Left lung (tissue), 10 donors: ENCODE results near the gene NEURL1. TPM values are rescaled to one million over a fixed set of nuclear protein-coding genes. Genes with fewer than 3 reads are reported as not detected.
A peak's percentile ranks its signal among the peaks of the same experiment; 100 is the strongest.
"Not testable (repeated sequence)": the region's sequence is repeated elsewhere in the genome, so short reads cannot be mapped to it uniquely, and the experiment has no call there.

Experiments used
- ATAC-seq: fragments of 200-7000 bp; cut with Tn5 transposase; one replicate; pipeline ENCODE4 v1.9.1; 2020; ENCODE audit warnings: moderate library complexity
- DNase-seq, 4 donors: peaks; one replicate each; pipeline ENCODE4 v3.0.0-alpha.2; 2013 to 2020
- H3K27ac ChIP-seq, 2 donors: fragments of 200-600 bp; sonication (generic) in 1 of 2; one replicate each; pipeline versions ENCODE4 v1.5.0 to v1.8.0; 2020 to 2021
- H3K27me3 ChIP-seq, 2 donors: fragments of 200-600 bp; sonication (generic) in 1 of 2; one replicate each; pipeline versions ENCODE4 v1.5.0 to v1.8.0; 2020 to 2021
- H3K36me3 ChIP-seq, 2 donors: fragments of 200-600 bp; sonication (generic) in 1 of 2; one replicate each; pipeline versions ENCODE4 v1.5.0 to v1.8.0; 2020 to 2021
- H3K4me1 ChIP-seq, 2 donors: fragments of 200-600 bp; one replicate each; pipeline ENCODE4 v1.8.0; 2021
- H3K4me3 ChIP-seq, 2 donors: fragments of 200-600 bp; sonication (generic) in 1 of 2; one replicate each; pipeline versions ENCODE4 v1.5.0 to v1.8.0; 2020 to 2021; ENCODE audit warnings: mild to moderate bottlenecking in 1 of 2
- H3K9me3 ChIP-seq, 2 donors: fragments of 200-600 bp; sonication (generic) in 1 of 2; one replicate each; pipeline versions ENCODE4 v1.5.0 to v1.8.0; 2020 to 2021
- CTCF ChIP-seq, 2 donors: fragments of 200-600 bp; sonication (generic) in 1 of 2; IDR thresholded peaks; one replicate each; pipeline versions ENCODE4 v1.5.0 to v1.8.0; 2021; ENCODE audit warnings: antibody characterized with exemption in 2 of 2
- intact Hi-C, 2 donors: fragments of 100-400 bp; cut with DNase I; formaldehyde crosslinking; loops; one replicate each; pipeline versions ENCODE4 v1.11.2 to v1.14.2; 2022
- polyA plus RNA-seq, 6 donors: library from polyadenylated mRNA; unstranded; fragments of 120-200 nt; gene quantifications; one replicate each; pipeline ENCODE4 v1.2.1, GENCODE V29; 2013; ENCODE audit not compliant: insufficient read length in 6 of 6
- total RNA-seq, 2 donors: library from RNA; stranded (reverse); fragmentation: NEBNext Ultra II Directional; extraction: Animal tissue kit (Norgen Biotek cat#: 25700); gene quantifications; one replicate each; pipeline ENCODE4 v1.2.1, GENCODE V29; 2021
- donor health status: DM: no; HTN: yes; CAD: no.
- donor health status: DM: no; HTN: no; CAD: no.

NEURL1 gene
- total and polyA plus RNA-seq, 8 donors, result 0.76 to 2.1 (median 1.4) TPM

GRCh38 chr10:103481974-103482531, 11.5 kb upstream of the NEURL1 start:
- peak; percentile 75 for ATAC-seq

GRCh38 chr10:103486635-103487409, 6.7 kb upstream of the NEURL1 start:
- DNase-seq, H3K27ac ChIP-seq, H3K4me1 ChIP-seq, intact Hi-C loops, H3K9me3 ChIP-seq, ATAC-seq, H3K4me3 ChIP-seq, H3K36me3 ChIP-seq: not testable (repeated sequence)
- peaks cover 0 to 13% of the 10 kb centered on the region in 2 donors for H3K27me3 ChIP-seq

More at GRCh38 chr10:103481974-103482531, 11.5 kb upstream of the NEURL1 start:
- intact Hi-C loops, result loop anchor here in 1 of 2 donors (5.0 kb wide), 1 partner anchor 65 kb away; no protein-coding TSS in a partner anchor
- Histone ChIP-seq H3K4me3 (no peak overlapping the region), H3K27ac (no peak overlapping the region), H3K27me3 (no peaks in the 10 kb centered on the region), H3K9me3 (no peaks in the 10 kb centered on the region), H3K36me3 (no peaks in the 10 kb centered on the region), H3K4me1 (peaks cover 0 to 12% of the 10 kb centered on the region in 2 donors)
- peak in 2 of 4 donors; percentile 17 to 39 for DNase-seq
- peak; percentile 63 to 66 for TF ChIP-seq CTCF (IDR thresholded peaks at IDR 0.05)

GRCh38 chr10:103487410-103487708, 6.1 kb upstream of the NEURL1 start:
- no peak for TF ChIP-seq CTCF (IDR thresholded peaks at IDR 0.05)
- no peaks in the 10 kb centered on the region for H3K4me1 ChIP-seq
- H3K4me3 ChIP-seq, result no peak overlapping the region
- H3K9me3 ChIP-seq, result no peaks in the 10 kb centered on the region
- no peaks in the 10 kb centered on the region for H3K36me3 ChIP-seq
- intact Hi-C loops, result no loop called here
- ATAC-seq, result no peak
- no peak overlapping the region for H3K27ac ChIP-seq
- peaks cover 0 to 19% of the 10 kb centered on the region in 2 donors for H3K27me3 ChIP-seq
- DNase-seq, result no peak

- peaks cover 29 to 55% of the 10 kb centered on the region in 2 donors for H3K27me3 ChIP-seq
- no peak overlapping the region for H3K27ac ChIP-seq
- DNase-seq (no peak), ATAC-seq (no peak)
- H3K9me3 ChIP-seq, result no peaks in the 10 kb centered on the region
- no peak overlapping the region for H3K4me3 ChIP-seq
- intact Hi-C loops, result no loop called here
- H3K36me3 ChIP-seq, result no peaks in the 10 kb centered on the region
- no peak for TF ChIP-seq CTCF (IDR thresholded peaks at IDR 0.05)
- peaks cover 5 to 17% of the 10 kb centered on the region in 2 donors for H3K4me1 ChIP-seq
These were observed 2.6 kb upstream of the NEURL1 start for GRCh38 chr10:103490986-103491314.

- peak; percentile 70 for ATAC-seq
- Histone ChIP-seq H3K36me3 (no peaks in the 10 kb centered on the region), H3K27me3 (peaks cover 38 to 64% of the 10 kb centered on the region in 2 donors), H3K4me3 (no peak overlapping the region), H3K27ac (no peak overlapping the region), H3K4me1 (peaks cover 5 to 17% of the 10 kb centered on the region in 2 donors), H3K9me3 (no peaks in the 10 kb centered on the region)
- DNase-seq, result peak in 1 of 4 donors; percentile 24
- intact Hi-C loops, result no loop called here
- TF ChIP-seq CTCF (IDR thresholded peaks at IDR 0.05), result no peak
These were observed 1.7 kb upstream of the NEURL1 start for GRCh38 chr10:103491729-103492364.
